Gastrocnemius medialis (tissue), 4 donors: ENCODE measurements around the gene PTBP2.

ENCODE experiments used
- CTCF ChIP-seq, 5 experiments: fragments of 450-650 bp in 3 of 5; fragments of 200-600 bp in 2 of 5; sonication (generic) in 2 of 5; IDR thresholded peaks in 4 of 5; conservative IDR thresholded peaks in 1 of 5; 1 replicate in 4 of 5; 2 replicates in 1 of 5; pipeline ENCODE4 v1.5.1; 2016 to 2019; ENCODE audit warnings: antibody characterized with exemption in 5 of 5, mild to moderate bottlenecking in 3 of 5, moderate library complexity in 3 of 5
- POLR2A ChIP-seq, 2 donors: fragments of 450-650 bp; IDR thresholded peaks; one replicate each; pipeline ENCODE4 v1.6.1; 2017; ENCODE audit warnings: antibody characterized with exemption in 2 of 2, mild to moderate bottlenecking in 2 of 2, moderate library complexity in 2 of 2

GRCh38 chr1:96722161-96722922 is 758 bp downstream of the PTBP2 start:
- TF ChIP-seq POLR2A (IDR thresholded peaks at IDR 0.05) (peak in 1 of 2 donors; percentile 11), CTCF (IDR thresholded peaks at IDR 0.05 in 4 of 5, conservative IDR thresholded peaks at IDR 0.05 in 1 of 5) (no peak)
